Left renal cortex interstitium (tissue), 4 donors: ENCODE data around the gene DEFB114. TPM values are rescaled to one million over a fixed set of nuclear protein-coding genes. Genes with fewer than 3 reads are reported as not detected.
"Not testable (repeated sequence)": the region's sequence is repeated elsewhere in the genome, so short reads cannot be mapped to it uniquely, and the experiment has no call there.

Experiments used
- DNase-seq, 4 donors: peaks; one replicate each; pipeline ENCODE4 v3.0.0-alpha.2; 2013; ENCODE audit warnings: low read depth in 4 of 4, low spot score in 2 of 4, missing footprints in 1 of 4
- polyA plus RNA-seq, 4 donors: library from polyadenylated mRNA; unstranded; fragments of 120-200 nt; gene quantifications; one replicate each; pipeline ENCODE4 v1.2.1, GENCODE V29; 2013; ENCODE audit not compliant: insufficient read length in 4 of 4

DEFB114 gene, protein sequence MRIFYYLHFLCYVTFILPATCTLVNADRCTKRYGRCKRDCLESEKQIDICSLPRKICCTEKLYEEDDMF
- not detected for polyA plus RNA-seq

DNA sequence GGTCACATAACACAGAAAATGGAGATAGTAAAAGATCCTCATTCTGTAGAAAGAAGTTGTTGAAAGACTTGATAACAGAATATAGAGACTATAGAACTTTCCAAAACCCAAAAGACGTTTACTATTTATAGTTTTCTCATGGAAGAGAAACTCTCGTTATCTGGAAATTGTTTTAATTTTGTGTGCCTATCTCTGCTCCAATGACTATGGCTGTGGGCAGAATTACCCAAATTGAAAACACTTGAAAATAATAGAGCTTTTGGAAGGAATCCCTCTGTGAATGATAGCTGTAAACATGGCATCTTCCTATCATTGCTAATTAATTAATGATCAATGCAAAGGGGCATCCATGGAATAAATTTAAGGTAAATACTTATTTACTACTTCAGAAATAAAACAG is at the start of gene DEFB114:
Gene DEFB114, minus strand, starts transcription at position 101 of the 400 bp plus-strand sequence. Its CDS starts 59 bp downstream, at position 42.
- no peak for DNase-seq

DNA sequence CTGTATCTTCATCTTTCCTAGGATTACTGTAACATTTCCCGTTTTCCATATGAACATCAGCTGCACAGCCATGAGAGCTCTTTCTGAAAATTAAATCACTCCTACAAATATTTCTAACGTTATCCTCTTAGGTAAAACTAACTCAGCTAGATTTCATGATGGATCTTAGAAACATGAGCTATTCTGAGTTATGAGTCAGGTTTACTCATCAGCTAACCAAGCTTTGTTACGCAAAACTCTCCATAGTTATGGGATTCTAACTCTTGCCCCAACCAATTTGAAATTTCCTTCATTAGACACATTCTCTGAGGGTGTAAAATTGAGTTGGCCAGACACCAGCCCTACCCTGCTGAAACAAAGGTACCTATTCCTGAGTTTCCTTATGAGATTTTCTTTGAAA is 43.9 kb upstream of the DEFB114 start:
- no peak for DNase-seq

DNA sequence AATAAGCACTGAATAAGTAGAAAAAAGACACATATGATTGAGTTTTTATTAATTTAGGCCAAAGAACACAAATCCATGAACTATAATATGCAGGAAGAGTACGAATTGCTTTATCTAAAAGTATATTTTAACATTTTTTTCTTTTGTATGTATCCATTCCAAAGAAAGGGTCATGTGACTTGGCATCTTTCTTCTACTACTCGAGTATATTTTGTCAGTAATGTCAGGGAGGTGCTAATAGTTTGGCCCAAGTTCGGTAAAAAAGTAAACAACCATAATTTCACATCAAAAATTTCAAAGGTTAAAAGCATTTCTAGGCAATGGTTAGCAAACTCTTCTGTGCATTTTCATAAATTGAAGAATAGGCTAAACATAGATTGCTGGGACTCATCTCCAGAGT is 39.2 kb upstream of the DEFB114 start:
- DNase-seq, result no peak

DNA sequence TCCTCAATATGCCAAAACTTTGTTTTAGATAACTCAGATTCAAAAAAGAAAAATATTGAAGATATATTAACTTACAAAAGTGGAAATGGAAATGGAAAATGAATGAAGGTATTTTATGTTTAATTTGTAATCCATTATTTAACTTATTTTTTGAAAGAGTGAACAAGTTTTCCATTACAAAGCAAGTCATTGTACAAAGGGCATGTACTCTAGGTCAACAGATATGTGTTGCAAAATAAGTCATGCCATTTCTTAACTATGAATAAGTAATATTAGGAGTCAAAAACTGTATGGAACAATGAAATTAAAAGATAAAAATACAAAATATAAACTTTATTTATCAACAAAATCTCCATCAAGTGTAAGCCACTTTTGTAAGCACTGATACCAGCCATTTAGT is 31.3 kb upstream of the DEFB114 start:
- DNase-seq, result no peak

DNA sequence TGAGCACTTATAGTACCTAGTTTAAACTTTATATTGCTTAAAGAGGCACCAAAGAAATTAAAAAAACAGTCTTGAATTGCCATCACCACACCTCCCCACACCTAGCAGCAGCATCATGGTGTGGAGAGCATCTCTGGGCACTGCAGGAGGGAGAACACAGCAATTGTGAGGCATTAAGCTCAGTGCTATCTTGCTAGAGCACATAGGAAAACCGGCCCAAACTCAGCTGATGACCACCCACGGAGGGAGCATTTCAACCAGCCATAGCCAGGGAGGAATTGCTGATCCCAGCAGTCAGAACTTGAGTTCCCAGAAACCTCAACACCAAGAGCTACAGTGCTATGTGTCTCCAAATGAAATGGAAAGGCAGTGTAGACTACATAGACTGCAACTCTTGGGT is 24.9 kb upstream of the DEFB114 start:
- DNase-seq, result no peak

DNA sequence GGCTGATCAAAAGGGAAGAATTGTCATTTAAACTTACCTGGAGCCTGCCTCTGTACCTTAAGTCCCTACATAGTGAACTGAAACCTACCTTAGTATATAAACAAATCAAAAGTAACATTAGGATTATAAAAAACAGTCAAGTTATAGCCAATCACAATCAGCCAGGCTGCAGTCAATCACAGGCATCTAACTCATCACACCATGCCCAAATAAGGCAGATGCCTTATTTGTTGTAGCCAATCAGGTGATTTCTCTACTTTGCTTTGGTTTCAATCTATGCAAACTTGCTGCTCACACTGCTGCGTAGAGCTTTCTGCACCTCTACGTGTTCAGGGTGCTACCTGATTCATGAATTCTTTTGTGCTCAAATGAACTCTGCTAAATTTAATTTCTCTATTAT is 23.8 kb upstream of the DEFB114 start:
- no peak for DNase-seq

DNA sequence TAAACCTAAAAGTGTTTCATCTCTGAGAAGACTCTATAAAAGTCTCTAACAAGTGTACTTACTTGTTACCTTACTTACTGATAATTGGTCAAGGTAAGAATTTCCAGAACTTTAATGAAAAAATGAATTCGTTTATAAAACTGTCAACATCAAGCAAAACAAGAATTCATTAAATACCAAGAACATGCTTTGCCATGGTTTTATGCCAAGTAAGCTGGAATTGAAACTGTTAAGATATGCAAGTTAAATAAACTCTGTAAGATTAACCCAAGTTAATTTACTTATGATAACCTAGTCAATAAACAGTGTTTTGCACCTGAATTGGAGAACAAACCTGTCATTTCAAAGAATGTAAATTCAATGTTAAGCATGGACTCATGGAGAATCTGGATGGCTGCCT is 22.6 kb upstream of the DEFB114 start:
- DNase-seq, result no peak

DNA sequence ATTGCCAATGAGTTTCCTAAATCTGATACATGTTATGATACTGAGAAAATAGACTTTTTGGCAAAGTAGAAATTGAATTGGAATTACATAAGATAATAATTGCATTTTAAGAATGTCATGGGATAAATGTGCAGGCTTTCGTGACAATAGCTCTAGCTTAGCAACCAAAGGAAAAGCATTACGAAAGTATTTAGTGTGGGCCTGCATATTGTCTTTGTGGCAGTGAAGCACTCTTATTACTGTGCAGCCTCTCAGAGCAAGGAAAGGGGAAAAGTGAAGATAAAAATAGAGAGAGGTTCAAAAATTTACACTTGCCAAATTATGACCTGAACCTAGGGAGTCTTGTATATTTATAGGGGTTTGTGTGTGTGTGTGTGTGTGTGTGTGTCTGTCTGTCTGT is 18.1 kb upstream of the DEFB114 start:
- DNase-seq, result no peak

DNA sequence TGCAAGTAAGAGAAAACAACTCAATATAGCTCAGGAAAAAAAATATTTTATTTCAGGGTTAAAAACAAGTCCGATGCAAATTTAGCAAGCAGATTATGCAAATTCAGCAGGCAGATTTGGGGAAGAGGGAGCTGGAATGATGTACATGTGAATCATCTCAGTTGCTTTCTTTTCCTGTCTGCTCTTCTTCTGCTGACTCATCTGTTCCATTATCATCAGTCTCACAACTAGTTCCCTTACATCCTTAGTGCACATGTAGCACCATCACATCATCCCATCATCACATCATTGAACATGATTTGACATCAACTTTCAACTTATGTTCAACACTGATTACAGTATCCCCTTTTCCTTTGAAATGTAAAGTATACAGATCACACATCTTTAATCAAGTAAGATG is 16.9 kb upstream of the DEFB114 start:
- DNase-seq, result no peak

DNA sequence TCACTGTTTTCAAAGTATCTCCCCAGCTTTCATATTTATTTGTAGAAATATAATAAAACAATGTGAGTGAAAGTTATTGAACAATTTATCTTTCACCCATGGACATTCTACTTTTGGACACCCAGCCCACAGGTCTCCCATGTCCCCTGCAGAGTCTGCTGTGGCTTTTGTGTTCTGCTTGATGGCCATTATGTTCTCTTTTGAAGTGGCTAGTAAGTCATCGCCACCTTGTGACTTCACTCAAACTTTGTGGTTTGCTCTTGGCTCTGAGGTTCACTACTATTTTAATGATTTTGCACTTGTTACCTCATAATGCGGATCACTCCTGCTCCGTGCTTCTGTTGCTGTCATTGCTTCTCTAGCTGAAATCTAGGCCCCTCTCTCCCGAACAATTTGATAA is 15.6 kb upstream of the DEFB114 start:
- DNase-seq, result no peak

DNA sequence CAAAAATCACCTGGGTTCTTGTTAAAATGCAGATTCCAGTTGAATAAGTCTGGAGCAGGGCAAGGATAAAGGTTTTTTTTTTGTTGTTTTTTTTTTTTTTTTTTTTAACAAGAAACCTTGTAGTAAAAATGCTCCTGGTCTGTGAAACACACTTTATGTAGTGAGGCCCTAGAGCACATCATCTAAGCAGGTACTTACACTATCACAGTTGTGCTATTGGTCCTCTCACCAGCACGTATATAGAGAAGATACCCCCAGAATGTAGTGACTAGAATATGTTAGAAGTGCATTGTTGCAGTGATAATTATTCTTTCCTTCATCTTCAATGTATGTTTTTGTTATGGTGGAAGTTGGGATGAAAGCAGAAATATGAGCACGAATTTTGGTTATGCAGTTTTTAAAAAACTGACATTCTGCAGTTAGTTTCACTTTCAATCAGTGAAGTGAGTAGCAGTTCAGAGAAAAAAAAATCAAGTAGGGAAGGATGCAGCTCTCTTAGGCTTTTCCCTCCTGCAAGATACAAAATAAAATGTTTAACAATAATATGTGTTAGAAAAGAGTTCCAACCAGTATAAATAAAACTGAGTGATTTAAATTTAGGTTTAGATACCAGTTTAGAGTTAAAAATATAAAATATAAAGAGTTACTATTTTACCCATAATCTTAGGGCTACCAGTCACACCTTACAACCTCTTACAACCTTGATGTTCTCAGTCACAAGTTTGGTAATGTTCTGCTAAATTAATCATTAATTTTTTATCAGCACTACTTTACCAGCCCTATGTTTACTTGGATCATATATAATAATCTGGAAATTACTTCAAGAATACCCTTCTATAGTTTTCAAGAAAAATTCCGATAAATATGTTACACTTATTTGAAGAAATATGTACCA is 14.6 kb upstream of the DEFB114 start:
- no peak for DNase-seq

DNA sequence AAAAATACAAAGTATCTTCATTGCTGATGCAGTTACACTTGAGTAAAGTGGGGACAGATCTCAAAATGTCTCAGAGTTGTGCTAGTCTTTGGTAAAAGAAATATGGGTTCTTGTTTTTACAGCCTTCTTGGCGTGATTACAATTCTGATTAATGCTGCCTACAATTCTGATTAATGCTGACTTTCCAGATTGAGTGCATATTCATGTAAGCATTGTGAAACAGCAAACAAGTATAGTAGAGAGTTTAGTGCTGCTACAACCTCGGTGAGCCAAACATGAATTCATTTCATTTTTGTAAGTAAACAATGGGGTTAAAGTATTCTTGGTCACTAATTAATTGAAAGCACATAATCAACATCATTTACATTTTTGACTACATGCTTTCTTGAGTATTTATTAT is 5.6 kb upstream of the DEFB114 start, which contains the start of gene DEFB113:
Gene DEFB113, minus strand, starts transcription at position 21 of the 400 bp plus-strand sequence. Its CDS starts 0 bp downstream, at position 21.
- no peak for DNase-seq

DNA sequence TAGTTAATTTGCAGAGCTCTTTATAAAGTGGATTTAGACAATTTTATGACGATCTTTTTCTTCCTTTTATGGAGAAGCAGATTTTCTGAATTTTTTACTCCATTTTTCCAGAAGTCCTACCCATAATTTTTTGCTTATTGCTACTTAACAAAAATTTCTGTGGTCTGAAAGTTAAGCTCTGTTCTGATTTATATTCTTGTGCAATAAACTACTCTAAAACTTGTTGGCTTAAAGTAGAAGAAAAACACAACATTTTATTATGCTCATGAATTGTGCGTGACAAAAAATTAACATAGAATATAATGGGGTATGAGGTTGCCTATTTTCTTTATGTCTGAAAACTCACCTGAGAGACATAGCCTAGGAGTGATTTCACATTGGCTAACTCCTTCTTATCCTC is 2.9 kb upstream of the DEFB114 start:
- no peak for DNase-seq

DNA sequence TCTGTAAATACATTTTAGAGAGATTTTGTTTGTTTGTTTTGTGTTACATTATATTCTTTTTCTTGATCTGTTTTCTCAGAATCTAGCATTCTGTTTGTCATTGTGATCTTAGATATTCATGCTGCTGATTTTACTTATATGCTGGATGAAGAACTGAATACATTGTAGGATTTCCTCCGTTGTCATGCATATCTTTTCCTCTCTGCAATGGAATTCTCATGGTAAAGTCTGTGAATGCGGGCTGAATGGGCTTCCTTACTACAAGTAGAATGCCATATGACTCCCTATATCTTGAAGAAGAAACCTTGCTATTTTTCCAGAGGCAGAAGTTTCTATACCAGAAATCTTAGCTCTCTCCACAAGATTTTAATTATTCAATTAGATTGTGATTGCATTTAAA is 2.4 kb upstream of the DEFB114 start:
- no peak for DNase-seq

DNA sequence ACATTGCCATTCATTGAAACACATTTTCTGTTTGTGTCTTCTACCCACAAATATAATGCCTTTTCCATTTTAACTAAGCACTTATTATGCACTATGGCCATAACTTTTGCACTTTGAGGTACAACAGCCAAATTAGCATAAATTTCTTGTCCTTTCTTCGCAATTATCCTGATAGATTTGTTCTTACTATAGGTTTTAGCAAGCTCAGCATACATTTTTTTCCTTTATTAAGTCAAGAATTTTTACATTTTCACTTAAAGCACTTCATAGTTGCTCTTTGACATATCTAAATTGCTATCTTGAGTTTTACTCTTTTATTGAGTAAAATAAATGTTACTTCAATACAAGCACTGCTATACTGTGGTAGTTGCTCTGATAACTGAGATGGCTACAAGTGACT is 5.8 kb downstream of the DEFB114 start:
- no peak for DNase-seq

DNA sequence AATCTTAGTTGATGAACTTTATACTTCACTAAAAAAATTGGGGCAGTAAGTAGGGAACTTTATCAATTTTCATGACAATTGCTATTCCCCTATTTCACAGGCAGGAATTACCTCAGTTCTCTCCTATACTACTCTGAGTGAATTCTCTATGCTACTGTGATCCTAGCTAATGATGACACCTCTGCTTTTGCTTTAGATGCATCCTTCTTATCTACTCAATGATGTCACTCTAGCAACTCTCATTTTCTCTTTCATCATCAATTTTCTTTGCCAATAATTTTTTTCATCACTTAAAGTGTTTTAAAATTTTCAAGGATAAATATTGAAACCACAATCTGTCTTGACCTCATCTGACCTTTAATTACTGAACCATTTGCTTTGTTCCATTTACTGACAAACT is 8.1 kb downstream of the DEFB114 start:
- no peak for DNase-seq

DNA sequence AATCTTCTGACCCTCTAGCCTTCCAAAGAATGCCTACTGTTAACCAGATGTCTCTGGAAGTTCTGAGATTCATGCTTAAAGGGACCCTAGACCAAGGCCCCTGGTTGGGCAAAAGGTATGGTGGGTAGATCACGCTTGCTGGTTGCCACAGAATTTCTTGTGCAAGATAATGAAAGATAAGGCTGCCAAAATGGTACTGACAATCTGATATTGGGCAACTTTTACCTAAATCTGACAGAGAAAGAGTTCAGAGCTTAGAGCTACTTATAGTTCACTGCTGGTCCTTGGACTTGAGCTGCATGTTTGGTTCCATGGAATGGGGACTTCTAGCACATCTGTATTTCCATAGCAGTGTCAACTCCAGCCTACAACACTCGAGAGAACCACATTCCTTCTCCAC is 12.0 kb downstream of the DEFB114 start:
- DNase-seq, result no peak

DNA sequence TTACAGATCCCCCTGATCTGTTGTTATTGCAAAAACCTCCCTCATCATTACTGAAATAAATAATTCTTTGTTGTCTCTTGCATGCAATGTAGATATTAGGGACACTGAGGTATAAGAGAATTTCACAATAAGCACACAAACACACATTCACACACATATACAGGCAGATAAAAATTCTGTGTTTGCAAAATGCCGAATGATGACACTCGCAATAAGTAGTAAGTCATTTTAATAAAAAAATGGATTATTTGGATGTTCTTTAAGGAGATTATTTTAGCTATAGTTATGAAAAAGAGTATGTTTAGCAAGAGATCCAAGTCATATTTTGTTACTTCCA is 13.6 kb downstream of the DEFB114 start:
- no peak for DNase-seq

DNA sequence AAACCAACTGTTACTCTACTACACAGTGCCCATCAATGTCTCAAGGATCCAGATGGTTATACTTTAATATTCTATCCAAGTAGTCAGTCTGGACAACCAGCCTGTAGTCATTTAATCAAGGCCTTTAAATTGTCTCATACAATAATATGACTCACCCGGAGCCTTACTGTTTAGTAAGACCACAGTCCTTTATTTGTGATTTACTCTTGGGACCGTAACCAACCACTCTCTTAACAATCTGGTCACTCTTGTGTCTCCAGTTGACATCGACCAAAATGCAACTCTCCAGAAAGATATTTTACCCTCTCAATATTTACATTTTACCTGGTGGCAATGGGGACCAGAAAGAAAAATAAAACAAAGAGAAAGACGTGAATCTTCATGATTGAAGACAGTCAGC is 14.9 kb downstream of the DEFB114 start:
- DNase-seq, result no peak

DNA sequence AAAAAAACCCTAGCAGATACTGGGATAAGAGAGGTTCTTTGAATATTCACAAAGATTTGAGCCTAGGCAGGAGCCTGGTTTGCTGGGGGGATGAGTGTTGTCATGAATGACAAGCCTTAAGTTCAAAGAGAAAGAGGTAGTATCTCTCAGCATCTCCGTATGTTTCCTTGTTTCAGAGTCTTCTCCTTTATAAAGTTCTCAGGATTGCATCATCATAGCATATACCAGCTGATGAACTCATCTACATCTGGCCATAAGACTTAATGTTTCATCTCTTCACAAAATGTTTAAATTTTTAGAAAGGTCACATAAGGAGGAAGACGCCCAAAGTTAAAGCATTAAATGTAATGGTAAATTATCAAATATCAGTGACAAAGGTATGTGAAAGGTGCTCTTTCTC is 17.1 kb downstream of the DEFB114 start:
- DNase-seq, result no peak

DNA sequence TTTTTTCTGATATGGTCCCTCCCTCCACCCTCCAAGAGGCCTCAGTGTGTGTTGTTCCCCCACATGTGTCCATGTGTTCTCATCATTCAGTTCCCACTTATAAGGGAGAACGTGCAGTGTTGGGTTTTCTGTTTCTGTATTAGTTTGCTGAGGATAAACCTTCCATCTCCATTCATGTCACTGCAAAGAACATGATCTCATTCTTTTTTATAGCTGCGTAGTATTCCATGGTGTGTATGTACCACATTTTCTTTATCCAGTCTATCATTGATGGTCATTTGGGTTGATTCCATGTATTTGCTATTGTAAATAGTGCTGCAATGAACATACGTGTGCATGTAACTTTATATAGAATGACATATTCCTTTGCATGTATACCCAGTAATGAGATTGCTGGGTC is 19.9 kb downstream of the DEFB114 start:
- not testable (repeated sequence) for DNase-seq

DNA sequence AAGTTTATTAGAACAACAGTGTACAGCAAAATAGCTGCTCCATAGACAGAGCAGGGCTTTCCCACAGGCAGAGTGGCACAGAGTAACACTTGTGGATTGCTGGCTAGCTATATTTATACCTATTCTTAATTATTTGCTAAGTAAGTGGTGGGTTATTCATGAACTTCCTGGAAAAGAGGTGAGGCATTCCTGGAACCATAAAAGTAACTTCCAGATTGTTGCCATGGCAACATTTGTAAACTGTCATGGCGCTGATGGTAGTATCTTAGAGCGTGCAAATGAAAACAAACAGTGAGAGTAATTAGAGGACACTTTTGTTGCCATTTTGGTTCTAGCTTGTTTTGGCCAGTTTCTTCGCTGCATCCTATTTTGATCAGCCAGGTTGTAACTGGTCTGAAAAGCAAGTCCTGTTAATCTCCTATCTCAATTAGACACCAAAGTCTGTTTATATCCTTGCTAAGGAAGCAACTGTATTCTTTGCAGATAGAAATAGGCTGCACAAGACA is 23.9 kb downstream of the DEFB114 start:
- no peak for DNase-seq
